ENCODE results near the gene FERD3L. TPM values are rescaled to one million over a fixed set of nuclear protein-coding genes. Genes with fewer than 3 reads are reported as not detected.

FERD3L gene
- total RNA-seq, 1 donor from 2014 or later = not detected

DNA sequence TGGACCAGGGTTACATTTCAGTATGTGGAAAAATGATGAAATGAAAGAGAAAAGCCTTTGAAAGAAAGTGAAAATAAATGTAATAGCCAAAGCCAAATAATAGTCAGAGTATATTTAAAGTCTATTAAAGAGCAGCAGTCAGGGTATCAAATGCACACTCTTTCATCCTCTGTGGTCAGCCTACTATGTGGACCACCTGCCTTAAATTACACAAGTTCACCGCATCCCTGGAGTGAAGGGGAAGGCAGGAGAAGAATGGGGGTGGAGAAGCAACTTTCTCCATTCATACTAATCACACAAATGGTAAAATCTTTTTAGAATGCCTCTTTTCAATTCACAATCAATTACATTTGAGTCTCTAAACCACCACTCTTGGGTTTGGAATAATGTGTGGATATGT lies 43.7 kb downstream of the FERD3L start:
- Mint-ChIP-seq H3K4me1 (ENCODE audit: low read depth, unreplicated experiment) (no peaks in the 10 kb centered on the region), H3K27ac (ENCODE audit: unreplicated experiment) (no peak overlapping the region), H3K36me3 (ENCODE audit: low read depth, unreplicated experiment) (no peaks in the 10 kb centered on the region), H3K27me3 (ENCODE audit: low read depth, unreplicated experiment) (peaks cover 43% of the 10 kb centered on the region), H3K9me3 (ENCODE audit: unreplicated experiment) (no peaks in the 10 kb centered on the region), H3K4me3 (ENCODE audit: unreplicated experiment) (no peak overlapping the region)
- Histone ChIP-seq H3K4me3 (ENCODE audit: insufficient read depth, low read depth, low read length) (no peak overlapping the region), H3K27ac (ENCODE audit: low read depth, low read length) (no peak overlapping the region), H2AFZ (ENCODE audit: low read depth, low read length) (no peak overlapping the region), H3K36me3 (ENCODE audit: insufficient read depth, low read length) (no peaks in the 10 kb centered on the region), H4K20me1 (ENCODE audit: insufficient read depth, low read length) (no peaks in the 10 kb centered on the region), H3K9me3 (ENCODE audit: insufficient read depth, low read depth, low read length) (no peaks in the 10 kb centered on the region), H3K27me3 (ENCODE audit: insufficient read depth, low read length) (peaks cover 8% of the 10 kb centered on the region), H3K9ac (ENCODE audit: low read length) (no peak overlapping the region), H3K4me1 (ENCODE audit: insufficient read depth, low read length) (peaks cover 5% of the 10 kb centered on the region), H3K4me2 (ENCODE audit: low read length) (no peak overlapping the region), H3K79me2 (ENCODE audit: insufficient read depth, low read length) (no peaks in the 10 kb centered on the region)
- no peak for DNase-seq (ENCODE audit: low read depth)
- TF ChIP-seq EZH2 (IDR thresholded peaks at IDR 0.05; ENCODE audit: insufficient read depth, low read length) (no peak), CTCF (IDR thresholded peaks at IDR 0.05; ENCODE audit: insufficient read depth, low read depth, low read length) (no peak)
- FAIRE-seq = no peak

DNA sequence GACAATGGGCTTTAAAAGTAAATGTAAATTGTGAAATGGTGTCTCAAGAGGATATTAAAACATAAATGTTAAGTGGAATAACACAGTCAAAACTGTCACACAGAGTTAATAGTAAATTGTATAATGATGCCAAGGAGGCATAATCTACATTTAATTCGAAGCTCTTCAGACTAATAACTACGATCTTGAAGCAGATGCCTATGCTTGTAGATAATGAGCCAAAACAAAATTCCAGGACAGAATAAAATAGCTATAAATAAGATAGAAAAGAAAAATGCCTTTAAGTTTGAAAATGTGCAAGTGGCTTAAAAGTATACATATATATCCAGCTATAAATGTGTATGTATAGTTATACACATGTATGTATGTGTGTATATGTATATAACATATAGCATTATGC lies 45.3 kb downstream of the FERD3L start:
- no peak overlapping the region for H3K9ac ChIP-seq (ENCODE audit: low read length)
- no peaks in the 10 kb centered on the region for H3K9me3 ChIP-seq (ENCODE audit: insufficient read depth, low read depth, low read length)
- no peaks in the 10 kb centered on the region for H3K36me3 Mint-ChIP-seq (ENCODE audit: low read depth, unreplicated experiment)
- FAIRE-seq (no peak), DNase-seq (ENCODE audit: low read depth) (no peak)
- no peak overlapping the region for H3K27ac Mint-ChIP-seq (ENCODE audit: unreplicated experiment)
- H3K79me2 ChIP-seq (ENCODE audit: insufficient read depth, low read length) = no peaks in the 10 kb centered on the region
- H4K20me1 ChIP-seq (ENCODE audit: insufficient read depth, low read length) = no peaks in the 10 kb centered on the region
- H3K4me3 Mint-ChIP-seq (ENCODE audit: unreplicated experiment) = no peak overlapping the region
- no peaks in the 10 kb centered on the region for H3K4me1 ChIP-seq (ENCODE audit: insufficient read depth, low read length)
- no peak overlapping the region for H3K4me2 ChIP-seq (ENCODE audit: low read length)
- H3K27me3 ChIP-seq (ENCODE audit: insufficient read depth, low read length) = no peaks in the 10 kb centered on the region
- TF ChIP-seq CTCF (IDR thresholded peaks at IDR 0.05; ENCODE audit: insufficient read depth, low read depth, low read length) (no peak), EZH2 (IDR thresholded peaks at IDR 0.05; ENCODE audit: insufficient read depth, low read length) (no peak)
- no peaks in the 10 kb centered on the region for H3K9me3 Mint-ChIP-seq (ENCODE audit: unreplicated experiment)
- H3K4me1 Mint-ChIP-seq (ENCODE audit: low read depth, unreplicated experiment) = no peaks in the 10 kb centered on the region
- no peak overlapping the region for H3K27ac ChIP-seq (ENCODE audit: low read depth, low read length)
- H3K4me3 ChIP-seq (ENCODE audit: insufficient read depth, low read depth, low read length) = no peak overlapping the region
- H3K36me3 ChIP-seq (ENCODE audit: insufficient read depth, low read length) = no peaks in the 10 kb centered on the region
- no peak overlapping the region for H2AFZ ChIP-seq (ENCODE audit: low read depth, low read length)
- H3K27me3 Mint-ChIP-seq (ENCODE audit: low read depth, unreplicated experiment) = peaks cover 28% of the 10 kb centered on the region

DNA sequence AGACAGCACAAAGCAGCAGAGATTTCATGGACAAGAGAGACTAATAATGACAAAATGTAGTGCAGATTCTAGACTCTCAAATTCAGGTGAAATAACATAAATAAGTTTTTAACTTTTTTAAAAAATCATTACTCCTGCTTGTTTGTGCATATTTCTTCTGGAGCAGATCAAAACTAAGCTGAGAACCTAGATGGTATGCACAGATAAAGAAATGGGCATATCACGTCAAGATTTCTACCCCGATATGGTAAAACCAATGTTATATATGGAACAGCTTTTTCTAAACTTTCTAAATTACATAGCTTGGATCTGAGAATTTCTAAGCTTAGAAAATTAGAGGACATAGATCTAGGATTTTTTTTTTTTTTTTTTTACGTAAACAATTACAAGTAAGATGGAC lies 46.0 kb downstream of the FERD3L start:
- H3K4me3 ChIP-seq (ENCODE audit: insufficient read depth, low read depth, low read length) = no peak overlapping the region
- no peaks in the 10 kb centered on the region for H3K36me3 ChIP-seq (ENCODE audit: insufficient read depth, low read length)
- no peak overlapping the region for H3K27ac ChIP-seq (ENCODE audit: low read depth, low read length)
- DNase-seq (ENCODE audit: low read depth) (no peak), FAIRE-seq (no peak)
- H4K20me1 ChIP-seq (ENCODE audit: insufficient read depth, low read length) = no peaks in the 10 kb centered on the region
- Mint-ChIP-seq H3K27me3 (ENCODE audit: low read depth, unreplicated experiment) (peaks cover 20% of the 10 kb centered on the region), H3K9me3 (ENCODE audit: unreplicated experiment) (no peaks in the 10 kb centered on the region), H3K4me3 (ENCODE audit: unreplicated experiment) (no peak overlapping the region), H3K27ac (ENCODE audit: unreplicated experiment) (no peak overlapping the region), H3K36me3 (ENCODE audit: low read depth, unreplicated experiment) (no peaks in the 10 kb centered on the region), H3K4me1 (ENCODE audit: low read depth, unreplicated experiment) (no peaks in the 10 kb centered on the region)
- H3K79me2 ChIP-seq (ENCODE audit: insufficient read depth, low read length) = no peaks in the 10 kb centered on the region
- H3K4me2 ChIP-seq (ENCODE audit: low read length) = no peak overlapping the region
- no peaks in the 10 kb centered on the region for H3K4me1 ChIP-seq (ENCODE audit: insufficient read depth, low read length)
- no peak overlapping the region for H2AFZ ChIP-seq (ENCODE audit: low read depth, low read length)
- TF ChIP-seq CTCF (IDR thresholded peaks at IDR 0.05; ENCODE audit: insufficient read depth, low read depth, low read length) = no peak
- TF ChIP-seq EZH2 (IDR thresholded peaks at IDR 0.05; ENCODE audit: insufficient read depth, low read length) = no peak
- H3K9ac ChIP-seq (ENCODE audit: low read length) = no peak overlapping the region
- no peaks in the 10 kb centered on the region for H3K9me3 ChIP-seq (ENCODE audit: insufficient read depth, low read depth, low read length)
- no peaks in the 10 kb centered on the region for H3K27me3 ChIP-seq (ENCODE audit: insufficient read depth, low read length)

Data from astrocyte (in vitro differentiated cells and primary cell).